CD14-positive monocyte (primary cell): ENCODE results near the gene MINAR1. TPM values are rescaled to one million over a fixed set of nuclear protein-coding genes. Genes with fewer than 3 reads are reported as not detected.
A peak's percentile ranks its signal among the peaks of the same experiment; 100 is the strongest.

ENCODE experiments used
- DNase-seq, 3 donors: peaks; one replicate each; pipeline ENCODE4 v3.0.0-alpha.2; 2011 to 2022
- H2AFZ ChIP-seq: 2 replicates; pipeline ENCODE4 v1.6.0; 2012; ENCODE audit warnings: mild to moderate bottlenecking, low read depth, low read length, inconsistent platforms; ENCODE audit not compliant: insufficient read depth, poor library complexity, severe bottlenecking
- H3K27ac ChIP-seq, 2 donors: 1 replicate in 1 of 2; 2 replicates in 1 of 2; pipeline ENCODE4 v1.5.1; 2012 to 2013; ENCODE audit warnings: low read length in 2 of 2, control low read depth in 1 of 2, inconsistent platforms in 1 of 2, low read depth in 1 of 2, mild to moderate bottlenecking in 1 of 2
- H3K27me3 ChIP-seq, 2 donors: one replicate each; pipeline versions ENCODE4 v1.6.0 to v1.6.1; 2011 to 2013; ENCODE audit warnings: low read length in 2 of 2; ENCODE audit not compliant: control insufficient read depth in 2 of 2, insufficient read depth in 2 of 2
- H3K36me3 ChIP-seq, 2 donors: replicated peaks in 1 of 2; 1 replicate in 1 of 2; 2 replicates in 1 of 2; pipeline versions ENCODE4 v1.5.1 to v1.6.1; 2012 to 2013; ENCODE audit warnings: low read length in 2 of 2, control low read depth in 1 of 2, inconsistent platforms in 1 of 2, mild to moderate bottlenecking in 1 of 2; ENCODE audit not compliant: insufficient read depth in 2 of 2, control insufficient read depth in 1 of 2
- H3K4me1 ChIP-seq, 2 donors: 1 replicate in 1 of 2; 2 replicates in 1 of 2; pipeline versions ENCODE4 v1.5.1 to v1.6.1; 2012 to 2013; ENCODE audit warnings: low read length in 2 of 2, control low read depth in 1 of 2, inconsistent platforms in 1 of 2, mild to moderate bottlenecking in 1 of 2, moderate library complexity in 1 of 2; ENCODE audit not compliant: insufficient read depth in 2 of 2, control insufficient read depth in 1 of 2
- H3K4me2 ChIP-seq: replicated peaks from 2 replicates; pipeline ENCODE3; 2012; ENCODE audit warnings: low read length, moderate library complexity, mild to moderate bottlenecking; ENCODE audit not compliant: poor library complexity, severe bottlenecking; ENCODE audit errors: extremely low read depth
- H3K4me3 ChIP-seq, 3 experiments: fragments of 200-600 bp in 1 of 3; sonication (generic) in 1 of 3; replicated peaks in 1 of 3; 1 replicate in 2 of 3; 2 replicates in 1 of 3; pipeline ENCODE4 v1.5.1; 2011 to 2013; ENCODE audit warnings: low read length in 3 of 3, mild to moderate bottlenecking in 3 of 3, control low read depth in 2 of 3, low read depth in 2 of 3, inconsistent platforms in 1 of 3, moderate library complexity in 1 of 3
- H3K79me2 ChIP-seq: 2 replicates; pipeline ENCODE4 v1.6.0; 2012; ENCODE audit warnings: mild to moderate bottlenecking, control low read depth, inconsistent platforms, low read length, moderate library complexity; ENCODE audit not compliant: insufficient read depth
- H3K9ac ChIP-seq: 2 replicates; pipeline ENCODE4 v1.6.0; 2017; ENCODE audit warnings: low read length, mild to moderate bottlenecking; ENCODE audit not compliant: insufficient read depth, poor library complexity, severe bottlenecking
- H3K9me3 ChIP-seq, 2 donors: replicated peaks in 1 of 2; 1 replicate in 1 of 2; 2 replicates in 1 of 2; pipeline versions ENCODE4 v1.5.1 to v1.6.1; 2012 to 2013; ENCODE audit warnings: low read length in 2 of 2, control low read depth in 1 of 2; ENCODE audit not compliant: control insufficient read depth in 1 of 2, insufficient read depth in 1 of 2
- H4K20me1 ChIP-seq: 2 replicates; pipeline ENCODE4 v1.6.0; 2012; ENCODE audit warnings: mild to moderate bottlenecking, low read length, control low read depth, moderate library complexity; ENCODE audit not compliant: insufficient read depth
- H3K27ac Mint-ChIP-seq, 7 donors: one replicate each; pipeline ENCODE4 v1.8.0; 2020; ENCODE audit warnings: mild to moderate bottlenecking in 7 of 7, mixed read lengths in 7 of 7, moderate library complexity in 6 of 7, inconsistent platforms in 2 of 7
- H3K27me3 Mint-ChIP-seq, 3 donors: one replicate each; pipeline ENCODE4 v1.8.0; 2021 to 2022; ENCODE audit warnings: low read depth in 3 of 3, mild to moderate bottlenecking in 3 of 3, mixed read lengths in 3 of 3, moderate library complexity in 3 of 3, inconsistent platforms in 1 of 3
- H3K36me3 Mint-ChIP-seq, 2 donors: one replicate each; pipeline ENCODE4 v1.8.0; 2020; ENCODE audit warnings: mixed read lengths in 2 of 2, inconsistent platforms in 1 of 2, mild to moderate bottlenecking in 1 of 2
- H3K4me1 Mint-ChIP-seq: one replicate; pipeline ENCODE4 v1.8.0; 2020; ENCODE audit warnings: mild to moderate bottlenecking, mixed read lengths
- H3K4me3 Mint-ChIP-seq, 2 donors: one replicate each; pipeline ENCODE4 v1.8.0; 2020; ENCODE audit warnings: mild to moderate bottlenecking in 2 of 2, mixed read lengths in 2 of 2, moderate library complexity in 1 of 2
- H3K9me3 Mint-ChIP-seq, 7 donors: one replicate each; pipeline ENCODE4 v1.8.0; 2020 to 2022; ENCODE audit warnings: mixed read lengths in 7 of 7, mild to moderate bottlenecking in 6 of 7, moderate library complexity in 6 of 7, inconsistent platforms in 2 of 7
- CTCF ChIP-seq: fragments of 200-600 bp; IDR thresholded peaks from one replicate; pipeline ENCODE4 v1.8.0; 2022; ENCODE audit warnings: antibody characterized with exemption, mild to moderate bottlenecking
- WGBS: methylation state at CpG from one replicate; pipeline ENCODE4 v1.1.5; 2013; ENCODE audit warnings: missing lambda C conversion rate; ENCODE audit not compliant: insufficient coverage; 5-methylcytosine and 5-hydroxymethylcytosine counted together
- intact Hi-C, 2 donors: fragments of 100-400 bp; cut with micrococcal nuclease; formaldehyde crosslinking; loops; one replicate each; pipeline versions ENCODE4 v1.15.0 to v1.15.1; 2023
- polyA plus RNA-seq, 3 donors: library from polyadenylated mRNA; depleted of rRNA in 1 of 3; unstranded in 2 of 3; stranded (reverse) in 1 of 3; fragments of 300-500 nt in 2 of 3; fragments of >200 nt in 1 of 3; fragmentation: Illumina TruSeq in 2 of 3; gene quantifications; 1 replicate in 2 of 3; 2 replicates in 1 of 3; pipeline ENCODE4 v1.2.3, GENCODE V29; 2012 to 2021

The MINAR1 gene
- polyA plus RNA-seq, 3 donors: 0.04 to 0.19 TPM; not detected in 1

- DNase-seq: peak in 1 of 3 donors; percentile 14
- H3K27ac ChIP-seq: no peak overlapping the region
- H3K36me3 ChIP-seq: no peaks in the 10 kb centered on the region
- Mint-ChIP-seq H3K9me3 (no peaks in the 10 kb centered on the region), H3K36me3 (peaks cover 4 to 5% of the 10 kb centered on the region in 2 donors), H3K27ac (no peak overlapping the region), H3K4me3 (no peak overlapping the region), H3K4me1 (peaks cover 3% of the 10 kb centered on the region), H3K27me3 (peaks cover 0 to 1% (median 0%) of the 10 kb centered on the region in 3 donors)
- H3K4me2 ChIP-seq: no peak overlapping the region
- H4K20me1 ChIP-seq: no peaks in the 10 kb centered on the region
- H3K4me1 ChIP-seq: no peaks in the 10 kb centered on the region
- 71% methylated on average over 4 of the region's 5 CpGs for WGBS
- H3K9ac ChIP-seq: no peak overlapping the region
- no peak overlapping the region for H3K4me3 ChIP-seq
- H3K79me2 ChIP-seq: no peaks in the 10 kb centered on the region
- no peak overlapping the region for H2AFZ ChIP-seq
- no peaks in the 10 kb centered on the region for H3K9me3 ChIP-seq
- intact Hi-C loops: no loop called here
- TF ChIP-seq CTCF: no peak
- H3K27me3 ChIP-seq: no peaks in the 10 kb centered on the region
Measured at GRCh38 chr15:79408041-79408440, 24.1 kb upstream of the MINAR1 start.

DNA sequence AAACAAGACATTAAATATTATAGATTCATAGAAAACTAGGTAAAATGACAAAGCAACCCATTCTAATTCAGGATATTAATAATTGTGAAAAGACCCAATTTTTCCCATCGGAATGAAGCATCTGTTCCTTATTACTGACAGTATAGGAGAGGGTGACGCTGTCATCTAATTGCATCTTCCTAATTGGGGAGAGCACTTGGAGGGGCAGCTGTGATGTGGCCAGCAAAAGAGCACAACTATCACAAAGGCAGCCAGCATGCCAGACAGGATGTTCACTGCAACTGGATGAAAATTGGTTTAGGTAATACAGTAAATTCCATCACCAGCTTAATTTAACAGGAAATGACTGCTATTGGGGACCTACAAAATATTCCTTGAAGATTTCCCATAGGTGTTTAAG lies 21.9 kb upstream of the MINAR1 start:
- Histone ChIP-seq H2AFZ (no peak overlapping the region), H3K27me3 (no peaks in the 10 kb centered on the region), H3K36me3 (no peaks in the 10 kb centered on the region), H3K9me3 (no peaks in the 10 kb centered on the region), H3K9ac (no peak overlapping the region), H3K4me2 (no peak overlapping the region), H3K4me3 (no peak overlapping the region), H3K79me2 (no peaks in the 10 kb centered on the region), H3K27ac (no peak overlapping the region), H4K20me1 (no peaks in the 10 kb centered on the region), H3K4me1 (no peaks in the 10 kb centered on the region)
- no CpG with 5 or more reads among the region's 2 CpGs for WGBS
- Mint-ChIP-seq H3K9me3 (no peaks in the 10 kb centered on the region), H3K4me1 (peaks cover 3% of the 10 kb centered on the region), H3K4me3 (no peak overlapping the region), H3K27me3 (peaks cover 0 to 1% (median 0%) of the 10 kb centered on the region in 3 donors), H3K27ac (no peak overlapping the region), H3K36me3 (peaks cover 4 to 5% of the 10 kb centered on the region in 2 donors)
- DNase-seq: no peak
- intact Hi-C loops: no loop called here
- TF ChIP-seq CTCF: no peak
